Endodermal cell (in vitro differentiated cells): ENCODE data around the gene PPEF1. TPM values are rescaled to one million over a fixed set of nuclear protein-coding genes. Genes with fewer than 3 reads are reported as not detected.

ENCODE experiments used
- DNase-seq: peaks from one replicate; pipeline ENCODE4 v3.0.0-alpha.2; 2017
- H3K27ac ChIP-seq: 2 replicates; pipeline ENCODE4 v1.5.1; 2013; ENCODE audit warnings: mild to moderate bottlenecking, low read depth, low read length, moderate library complexity
- H3K27me3 ChIP-seq: 2 replicates; pipeline ENCODE4 v1.6.1; 2013; ENCODE audit warnings: mild to moderate bottlenecking, low read length, moderate library complexity; ENCODE audit not compliant: insufficient read depth, control insufficient read depth, poor library complexity, severe bottlenecking
- H3K36me3 ChIP-seq: 2 replicates; pipeline ENCODE4 v1.7.0; 2013; ENCODE audit warnings: mild to moderate bottlenecking, low read length, moderate library complexity; ENCODE audit not compliant: control insufficient read depth, insufficient read depth
- H3K4me1 ChIP-seq: one replicate; pipeline ENCODE4 v1.7.0; 2013; ENCODE audit warnings: low read length; ENCODE audit not compliant: control insufficient read depth, insufficient read depth
- H3K4me3 ChIP-seq: 2 replicates; pipeline ENCODE4 v1.5.1; 2013; ENCODE audit warnings: mild to moderate bottlenecking, low read length, moderate library complexity
- H3K9ac ChIP-seq: 2 replicates; pipeline ENCODE4 v1.6.1; 2013; ENCODE audit warnings: mild to moderate bottlenecking, low read length, moderate library complexity; ENCODE audit not compliant: poor library complexity, severe bottlenecking; ENCODE audit errors: extremely low read depth
- H3K9me3 ChIP-seq: 2 replicates; pipeline ENCODE4 v1.6.1; 2013; ENCODE audit warnings: mild to moderate bottlenecking, low read length, moderate library complexity; ENCODE audit not compliant: control insufficient read depth
- H3K27ac Mint-ChIP-seq: 2 replicates; pipeline ENCODE4 v1.8.0; 2020; ENCODE audit warnings: mixed read lengths
- H3K27me3 Mint-ChIP-seq: 2 replicates; pipeline ENCODE4 v1.8.0; 2021; ENCODE audit warnings: mild to moderate bottlenecking, mixed read lengths; ENCODE audit not compliant: insufficient read depth
- H3K36me3 Mint-ChIP-seq: 2 replicates; pipeline ENCODE4 v1.8.0; 2020; ENCODE audit warnings: low read depth, mixed read lengths
- H3K4me1 Mint-ChIP-seq: 2 replicates; pipeline ENCODE4 v1.8.0; 2020; ENCODE audit warnings: mixed read lengths
- H3K4me3 Mint-ChIP-seq: 2 replicates; pipeline ENCODE4 v1.8.0; 2020; ENCODE audit warnings: mild to moderate bottlenecking, moderate library complexity, mixed read lengths
- H3K9me3 Mint-ChIP-seq: 2 replicates; pipeline ENCODE4 v1.8.0; 2020; ENCODE audit warnings: mild to moderate bottlenecking, mixed read lengths
- WGBS, 2 experiments: methylation state at CpG; one replicate each; pipeline versions ENCODE4 v1.1.5 to v1.1.7; 2013; ENCODE audit warnings: missing lambda C conversion rate in 2 of 2, mixed read lengths in 1 of 2; ENCODE audit not compliant: insufficient coverage in 1 of 2, insufficient read length in 1 of 2; 5-methylcytosine and 5-hydroxymethylcytosine counted together
- total RNA-seq, 2 donors: library from RNA; stranded (reverse); fragmentation: NEBNext Ultra II Directional in 1 of 2; extraction: Animal tissue kit (Norgen Biotek cat#: 25700) in 1 of 2; gene quantifications; 2 replicates in 1 of 2; 3 replicates in 1 of 2; pipeline ENCODE4 v1.2.1, GENCODE V29; 2021
- TF ChIP-seq, protein P1 (sequence below): fragments of 200-600 bp; sonication (generic); conservative IDR thresholded peaks from 2 replicates; pipeline ENCODE4 v1.5.0; 2021; ENCODE audit warnings: antibody characterized with exemption, mild to moderate bottlenecking

The PPEF1 gene
- total RNA-seq, 2 donors from 2014 or later: 0.81 to 4.4 TPM

DNA sequence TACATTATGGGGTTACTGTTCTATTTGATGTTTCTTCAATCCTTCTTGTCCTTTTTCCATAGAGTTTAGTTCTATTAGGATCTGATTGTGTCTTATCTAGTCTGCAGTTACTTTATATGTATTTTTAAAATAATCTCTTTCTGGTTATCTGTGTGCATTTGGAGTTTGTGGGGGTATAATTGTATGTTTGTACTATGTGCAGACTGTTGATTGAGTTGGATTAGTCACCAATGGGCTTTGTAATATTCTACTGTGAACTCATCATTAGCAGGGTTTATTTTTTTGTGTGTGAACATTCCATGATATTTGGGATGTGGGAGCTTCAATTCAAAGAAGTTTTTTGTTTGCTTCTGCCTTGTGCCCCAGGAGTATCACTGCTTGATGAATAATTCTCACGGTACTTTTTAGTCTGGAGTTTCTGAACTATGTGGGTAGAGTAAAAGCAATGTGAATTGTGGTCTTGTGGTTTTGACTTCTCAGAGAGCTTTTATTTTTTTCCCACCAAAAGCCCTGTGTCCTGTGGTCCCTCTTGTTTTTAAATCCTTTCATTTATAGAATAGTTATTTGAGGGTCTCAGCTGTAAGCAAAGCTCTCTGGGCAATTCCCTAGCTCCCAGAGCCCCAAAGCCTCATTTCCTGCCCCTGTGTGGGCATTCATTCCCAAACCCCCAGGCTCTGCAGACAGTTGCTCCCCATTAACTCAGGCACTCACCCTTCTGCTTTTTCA, 148.6 kb downstream of the PPEF1 start:
- Histone ChIP-seq H3K27ac (peak overlapping the region; percentile 10), H3K27me3 (no peaks in the 10 kb centered on the region), H3K36me3 (no peaks in the 10 kb centered on the region), H3K4me3 (no peak overlapping the region), H3K9me3 (peaks cover 6% of the 10 kb centered on the region), H3K4me1 (no peaks in the 10 kb centered on the region), H3K9ac (no peak overlapping the region)
- Mint-ChIP-seq H3K4me1 (no peaks in the 10 kb centered on the region), H3K9me3 (peaks cover 73% of the 10 kb centered on the region), H3K27me3 (no peaks in the 10 kb centered on the region), H3K4me3 (no peak overlapping the region), H3K27ac (no peak overlapping the region), H3K36me3 (no peaks in the 10 kb centered on the region)
- TF ChIP-seq, protein P1, sequence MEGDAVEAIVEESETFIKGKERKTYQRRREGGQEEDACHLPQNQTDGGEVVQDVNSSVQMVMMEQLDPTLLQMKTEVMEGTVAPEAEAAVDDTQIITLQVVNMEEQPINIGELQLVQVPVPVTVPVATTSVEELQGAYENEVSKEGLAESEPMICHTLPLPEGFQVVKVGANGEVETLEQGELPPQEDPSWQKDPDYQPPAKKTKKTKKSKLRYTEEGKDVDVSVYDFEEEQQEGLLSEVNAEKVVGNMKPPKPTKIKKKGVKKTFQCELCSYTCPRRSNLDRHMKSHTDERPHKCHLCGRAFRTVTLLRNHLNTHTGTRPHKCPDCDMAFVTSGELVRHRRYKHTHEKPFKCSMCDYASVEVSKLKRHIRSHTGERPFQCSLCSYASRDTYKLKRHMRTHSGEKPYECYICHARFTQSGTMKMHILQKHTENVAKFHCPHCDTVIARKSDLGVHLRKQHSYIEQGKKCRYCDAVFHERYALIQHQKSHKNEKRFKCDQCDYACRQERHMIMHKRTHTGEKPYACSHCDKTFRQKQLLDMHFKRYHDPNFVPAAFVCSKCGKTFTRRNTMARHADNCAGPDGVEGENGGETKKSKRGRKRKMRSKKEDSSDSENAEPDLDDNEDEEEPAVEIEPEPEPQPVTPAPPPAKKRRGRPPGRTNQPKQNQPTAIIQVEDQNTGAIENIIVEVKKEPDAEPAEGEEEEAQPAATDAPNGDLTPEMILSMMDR: no peak
- no peak for DNase-seq
- 89% methylated on average over 1 of the region's 1 CpG; no CpG with 5 or more reads in 1 of the 2 experiments for WGBS, 2 experiments

- no CpG with 5 or more reads among the region's 1 CpG for WGBS, 2 experiments
- Histone ChIP-seq H3K27ac (peak overlapping the region; percentile 10), H3K9ac (no peak overlapping the region), H3K9me3 (peaks cover 6% of the 10 kb centered on the region), H3K4me3 (no peak overlapping the region), H3K27me3 (no peaks in the 10 kb centered on the region), H3K36me3 (no peaks in the 10 kb centered on the region), H3K4me1 (no peaks in the 10 kb centered on the region)
- Mint-ChIP-seq H3K4me1 (no peaks in the 10 kb centered on the region), H3K4me3 (no peak overlapping the region), H3K9me3 (peaks cover 73% of the 10 kb centered on the region), H3K36me3 (no peaks in the 10 kb centered on the region), H3K27me3 (no peaks in the 10 kb centered on the region), H3K27ac (no peak overlapping the region)
- TF ChIP-seq, protein P1: no peak
- DNase-seq: no peak
Measured at GRCh38 chrX:18856645-18856997, 149.2 kb downstream of the PPEF1 start.

- Histone ChIP-seq H3K9ac (no peak overlapping the region), H3K4me3 (no peak overlapping the region), H3K27me3 (no peaks in the 10 kb centered on the region), H3K27ac (no peak overlapping the region), H3K9me3 (peaks cover 27% of the 10 kb centered on the region), H3K36me3 (no peaks in the 10 kb centered on the region), H3K4me1 (no peaks in the 10 kb centered on the region)
- TF ChIP-seq, protein P1: no peak
- peaks cover 3% of the 10 kb centered on the region for H3K36me3 Mint-ChIP-seq
- H3K27me3 Mint-ChIP-seq: no peaks in the 10 kb centered on the region
- H3K4me1 Mint-ChIP-seq: no peaks in the 10 kb centered on the region
- no peak overlapping the region for H3K27ac Mint-ChIP-seq
- WGBS, 2 experiments: 95 to 100% methylated on average over 1 to 5 of the region's 5 CpGs
- no peak overlapping the region for H3K4me3 Mint-ChIP-seq
- no peak for DNase-seq
- peaks cover 75% of the 10 kb centered on the region for H3K9me3 Mint-ChIP-seq
Measured at GRCh38 chrX:18861511-18861910, 154.1 kb downstream of the PPEF1 start.
